IMR-90 (cell line): ENCODE results near the gene UBASH3A. TPM values are rescaled to one million over a fixed set of nuclear protein-coding genes. Genes with fewer than 3 reads are reported as not detected.

Source experiments
- ATAC-seq: fragments of 200-7000 bp; cut with Tn5 transposase; 2 replicates; pipeline ENCODE4 v1.9.1; 2020; ENCODE audit warnings: low read depth, mild to moderate bottlenecking, moderate library complexity
- BruUV-seq: library from RNA; stranded (reverse); fragments of 400-500 nt; replicated peaks from 2 replicates; lab custom pipeline; 2021; lab: Mats Ljungman, UMichigan
- CTCF ChIA-PET: fragments of 300-600 bp; formaldehyde crosslinking; extraction: SDS; loops from one replicate; lab custom pipeline; 2021; ENCODE audit warnings: antibody characterized with exemption; lab: Yijun Ruan, JAX
- POLR2A ChIA-PET: fragments of 300-600 bp; sonication (Branson Sonifier 250); formaldehyde crosslinking; loops from one replicate; lab custom pipeline; 2022; ENCODE audit warnings: antibody characterized with exemption; ENCODE audit not compliant: unreplicated experiment; lab: Charles Lee
- DNase-seq: peaks from one replicate; pipeline ENCODE4 v3.0.0; 2013
- H2AFZ ChIP-seq: replicated peaks from 2 replicates; pipeline ENCODE3; 2013; ENCODE audit warnings: low read length, mild to moderate bottlenecking; ENCODE audit not compliant: poor library complexity
- H2AK5ac ChIP-seq: 2 replicates; pipeline ENCODE4 v1.6.1; 2013; ENCODE audit warnings: low read depth, low read length, inconsistent platforms
- H2AK9ac ChIP-seq: replicated peaks from 2 replicates; pipeline ENCODE3; 2013; ENCODE audit warnings: mild to moderate bottlenecking, low read depth, low read length, moderate library complexity; ENCODE audit not compliant: poor library complexity
- H2BK120ac ChIP-seq: 2 replicates; pipeline ENCODE4 v1.6.1; 2013; ENCODE audit warnings: low read depth, low read length, inconsistent platforms
- H2BK15ac ChIP-seq: 3 replicates; pipeline ENCODE4 v1.6.1; 2013; ENCODE audit warnings: low read depth, low read length, inconsistent platforms
- H2BK20ac ChIP-seq: 2 replicates; pipeline ENCODE4 v1.6.1; 2013; ENCODE audit warnings: low read depth, mild to moderate bottlenecking, inconsistent platforms, low read length, moderate library complexity
- H2BK5ac ChIP-seq: 2 replicates; pipeline ENCODE4 v1.6.1; 2013; ENCODE audit warnings: mild to moderate bottlenecking, low read depth, low read length, inconsistent platforms; ENCODE audit not compliant: poor library complexity, severe bottlenecking
- H3K14ac ChIP-seq: replicated peaks from 2 replicates; pipeline ENCODE4 v1.6.1; 2013; ENCODE audit warnings: low read depth, low read length, inconsistent platforms
- H3K18ac ChIP-seq: 2 replicates; pipeline ENCODE4 v1.6.1; 2013; ENCODE audit warnings: low read depth, low read length, control low read depth
- H3K23ac ChIP-seq: 2 replicates; pipeline ENCODE4 v1.6.1; 2013; ENCODE audit warnings: low read depth, low read length, inconsistent platforms
- H3K27ac ChIP-seq: 2 replicates; pipeline ENCODE4 v1.5.1; 2013; ENCODE audit warnings: mild to moderate bottlenecking, control low read depth, low read length; ENCODE audit not compliant: insufficient read depth
- H3K27me3 ChIP-seq: 2 replicates; pipeline ENCODE4 v1.6.1; 2013; ENCODE audit warnings: low read length; ENCODE audit not compliant: control insufficient read depth, insufficient read depth
- H3K36me3 ChIP-seq: 2 replicates; pipeline ENCODE4 v1.6.1; 2013; ENCODE audit warnings: low read length, mixed read lengths; ENCODE audit not compliant: control insufficient read depth, insufficient read depth
- H3K4ac ChIP-seq: 2 replicates; pipeline ENCODE4 v1.6.1; 2013; ENCODE audit warnings: low read depth, low read length, inconsistent platforms
- H3K4me1 ChIP-seq: 2 replicates; pipeline ENCODE4 v1.6.1; 2013; ENCODE audit warnings: low read length, mixed read lengths; ENCODE audit not compliant: control insufficient read depth, insufficient read depth
- H3K4me2 ChIP-seq: 2 replicates; pipeline ENCODE4 v1.6.1; 2013; ENCODE audit warnings: low read depth, mild to moderate bottlenecking, control low read depth, low read length, moderate library complexity
- H3K4me3 ChIP-seq: 2 replicates; pipeline ENCODE4 v1.5.1; 2013; ENCODE audit warnings: low read depth, mild to moderate bottlenecking, control low read depth, low read length, moderate library complexity; ENCODE audit not compliant: insufficient read depth
- H3K56ac ChIP-seq: 2 replicates; pipeline ENCODE4 v1.6.1; 2013; ENCODE audit warnings: low read length, inconsistent platforms; ENCODE audit not compliant: insufficient read depth; ENCODE audit errors: extremely low read depth
- H3K79me1 ChIP-seq, 2 experiments: 2 replicates each; pipeline ENCODE4 v1.6.1; 2013; ENCODE audit warnings: low read length in 2 of 2, inconsistent platforms in 1 of 2, low read depth in 1 of 2
- H3K9ac ChIP-seq: 2 replicates; pipeline ENCODE4 v1.6.1; 2013; ENCODE audit warnings: low read depth, low read length, control low read depth
- H3K9me1 ChIP-seq: 2 replicates; pipeline ENCODE4 v1.6.1; 2013; ENCODE audit warnings: low read length, inconsistent platforms; ENCODE audit not compliant: insufficient read depth
- H3K9me3 ChIP-seq: 2 replicates; pipeline ENCODE4 v1.6.1; 2013; ENCODE audit warnings: low read length; ENCODE audit not compliant: control insufficient read depth, insufficient read depth
- H4K20me1 ChIP-seq: 2 replicates; pipeline ENCODE4 v1.6.1; 2013; ENCODE audit warnings: low read length, inconsistent platforms; ENCODE audit not compliant: insufficient read depth
- H4K5ac ChIP-seq: 2 replicates; pipeline ENCODE4 v1.6.1; 2013; ENCODE audit warnings: mild to moderate bottlenecking, low read depth, low read length, control low read depth
- H4K8ac ChIP-seq, 2 experiments: 2 replicates each; pipeline ENCODE4 v1.6.1; 2013; ENCODE audit warnings: low read depth in 2 of 2, low read length in 2 of 2, control low read depth in 1 of 2, inconsistent platforms in 1 of 2
- H4K91ac ChIP-seq: 2 replicates; pipeline ENCODE4 v1.6.1; 2013; ENCODE audit warnings: low read depth, low read length, inconsistent platforms; ENCODE audit not compliant: insufficient read depth
- BHLHE40 ChIP-seq: fragments of 150-350 bp; IDR thresholded peaks from 2 replicates; pipeline ENCODE4 v1.6.1; 2016; ENCODE audit warnings: mild to moderate bottlenecking, low read depth, low read length
- CEBPB ChIP-seq: IDR thresholded peaks from 2 replicates; pipeline ENCODE4 v1.6.1; 2012; ENCODE audit warnings: low read depth, low read length, improper control_type of control experiment
- CHD1 ChIP-seq: IDR thresholded peaks from 2 replicates; pipeline ENCODE4 v1.6.1; 2012; ENCODE audit warnings: low read depth, low read length, improper control_type of control experiment
- FOS ChIP-seq: fragments of 150-350 bp; IDR thresholded peaks from 2 replicates; pipeline ENCODE4 v1.6.1; 2016; ENCODE audit warnings: low read depth, low read length
- MAFK ChIP-seq: IDR thresholded peaks from 2 replicates; pipeline ENCODE4 v1.6.1; 2012; ENCODE audit warnings: low read depth, low read length, improper control_type of control experiment
- MAZ ChIP-seq: IDR thresholded peaks from 2 replicates; pipeline ENCODE4 v1.6.1; 2012; ENCODE audit warnings: low read depth, mild to moderate bottlenecking, low read length, improper control_type of control experiment, moderate library complexity, borderline replicate concordance
- MXI1 ChIP-seq: IDR thresholded peaks from 2 replicates; pipeline ENCODE4 v1.6.1; 2012; ENCODE audit warnings: low read depth, mild to moderate bottlenecking, low read length, moderate library complexity, borderline replicate concordance
- NFE2L2 ChIP-seq: fragments of 150-350 bp; IDR thresholded peaks from 2 replicates; pipeline ENCODE4 v1.6.1; 2016; ENCODE audit warnings: low read depth, mild to moderate bottlenecking, low read length
- POLR2A ChIP-seq: IDR thresholded peaks from 2 replicates; pipeline ENCODE4 v1.6.1; 2012; ENCODE audit warnings: mild to moderate bottlenecking, low read depth, low read length
- RAD21 ChIP-seq: IDR thresholded peaks from 2 replicates; pipeline ENCODE4 v1.6.1; 2012; ENCODE audit warnings: low read length, improper control_type of control experiment
- RCOR1 ChIP-seq: IDR thresholded peaks from 2 replicates; pipeline ENCODE4 v1.6.1; 2012; ENCODE audit warnings: mild to moderate bottlenecking, low read length, improper control_type of control experiment; ENCODE audit not compliant: insufficient replicate concordance
- RFX5 ChIP-seq: IDR thresholded peaks from 2 replicates; pipeline ENCODE4 v1.8.0; 2012; ENCODE audit warnings: low read depth, mild to moderate bottlenecking, low read length, moderate library complexity
- SMC3 ChIP-seq: fragments of 150-350 bp; IDR thresholded peaks from 2 replicates; pipeline ENCODE4 v1.6.1; 2016; ENCODE audit warnings: low read depth, mild to moderate bottlenecking, antibody characterized with exemption, low read length, moderate library complexity
- WGBS, 2 experiments: methylation state at CpG; one replicate each; pipeline versions ENCODE4 v1.1.5 to v1.1.7; 2013; ENCODE audit warnings: missing lambda C conversion rate in 2 of 2; ENCODE audit not compliant: insufficient read length in 1 of 2; ENCODE audit errors: extremely low coverage in 2 of 2; 5-methylcytosine and 5-hydroxymethylcytosine counted together
- dilution Hi-C: fragments of 300-500 bp; cut with HindIII; formaldehyde crosslinking; loops from one replicate; pipeline ENCODE4 v1.14.3; 2018; ENCODE audit warnings: low sequenced_read_pairs; ENCODE audit not compliant: unreplicated experiment
- in situ Hi-C: fragments of 300-500 bp; cut with MboI; formaldehyde crosslinking; loops from 3 replicates; pipeline ENCODE4 v1.14.3; 2019; ENCODE audit warnings: low sequenced_read_pairs, inconsistent platforms, mixed read lengths
- intact Hi-C: fragments of 100-400 bp; cut with micrococcal nuclease; formaldehyde crosslinking; loops from 2 replicates; pipeline ENCODE4 v1.10.0; 2022
- polyA plus RNA-seq, 3 experiments: library from polyadenylated mRNA; depleted of rRNA; stranded (reverse); fragments of >200 nt; gene quantifications; 2 replicates each; pipeline ENCODE4 v1.2.3, GENCODE V29; 2012; ENCODE audit warnings: low replicate concordance in 1 of 3
- total RNA-seq: library from RNA; depleted of rRNA; stranded (reverse); fragments of >200 nt; gene quantifications from 2 replicates; pipeline ENCODE4 v1.2.3, GENCODE V29; 2012
- TF ChIP-seq, protein P1 (sequence below): conservative IDR thresholded peaks from 2 replicates; pipeline ENCODE4 v1.5.1; 2012; ENCODE audit warnings: mild to moderate bottlenecking, low read depth, low read length, improper control_type of control experiment
- TF ChIP-seq, protein P2 (sequence below): fragments of 150-350 bp; IDR thresholded peaks from 2 replicates; pipeline ENCODE4 v1.6.1; 2017; ENCODE audit warnings: mild to moderate bottlenecking, antibody characterized with exemption, low read length, low read depth
- TF ChIP-seq, protein P3 (sequence below): fragments of 150-350 bp; IDR thresholded peaks from 2 replicates; pipeline ENCODE4 v1.6.1; 2016; ENCODE audit warnings: low read depth, mild to moderate bottlenecking, low read length, moderate library complexity, borderline replicate concordance

The UBASH3A gene
- total and polyA plus RNA-seq, 2 of the 4 experiments (the other 2 are of a cell fraction): not detected

DNA sequence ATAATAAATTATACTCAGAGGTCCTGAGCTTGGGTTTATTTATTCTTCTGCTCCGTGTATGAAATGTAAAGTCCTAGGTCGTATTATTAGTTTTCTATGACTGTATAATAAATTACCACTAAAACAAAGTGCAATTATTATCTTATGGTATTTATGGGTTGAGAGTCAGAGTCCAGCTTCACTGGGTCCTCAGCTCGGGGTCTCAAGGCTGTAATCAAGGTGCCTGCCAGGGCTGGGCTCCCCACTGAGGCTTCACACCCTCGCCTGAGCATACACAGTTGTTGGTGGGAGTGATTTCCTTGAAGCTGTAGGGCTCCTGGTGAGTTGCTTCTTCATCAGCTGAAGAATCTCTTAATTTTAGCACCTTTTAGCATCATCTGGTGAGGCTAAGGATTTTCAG, 15.2 kb downstream of the UBASH3A start:
- Histone ChIP-seq H2BK5ac (no peak overlapping the region), H3K9me3 (no peaks in the 10 kb centered on the region), H3K4me2 (no peak overlapping the region), H3K27me3 (peaks cover 15% of the 10 kb centered on the region; the same call in 1 of the 2 replicates), H4K5ac (no peak overlapping the region), H3K4ac (no peak overlapping the region), H4K8ac (no peak overlapping the region), H3K18ac (no peak overlapping the region), H3K23ac (no peak overlapping the region), H3K27ac (no peak overlapping the region), H2BK20ac (no peak overlapping the region), H3K14ac (no peak overlapping the region), H4K91ac (no peak overlapping the region), H2BK120ac (no peak overlapping the region), H4K20me1 (no peaks in the 10 kb centered on the region), H3K9ac (no peak overlapping the region), H3K4me3 (no peak overlapping the region), H2AK5ac (no peak overlapping the region), H3K4me1 (peaks cover 5% of the 10 kb centered on the region; the same call in 1 of the 2 replicates), H2AK9ac (no peak overlapping the region), H2AFZ (no peak overlapping the region), H3K36me3 (no peaks in the 10 kb centered on the region), H2BK15ac (no peak overlapping the region), H3K79me1 (no peaks in the 10 kb centered on the region), H3K56ac (no peak overlapping the region), H3K9me1 (no peaks in the 10 kb centered on the region)
- TF ChIP-seq SMC3 (no peak), MAFK (no peak), POLR2A (no peak), BHLHE40 (no peak), RFX5 (no peak), CEBPB (no peak), NFE2L2 (no peak), MAZ (no peak), FOS (no peak), CHD1 (no peak), RCOR1 (no peak), RAD21 (no peak), MXI1 (no peak)
- TF ChIP-seq, protein P1, sequence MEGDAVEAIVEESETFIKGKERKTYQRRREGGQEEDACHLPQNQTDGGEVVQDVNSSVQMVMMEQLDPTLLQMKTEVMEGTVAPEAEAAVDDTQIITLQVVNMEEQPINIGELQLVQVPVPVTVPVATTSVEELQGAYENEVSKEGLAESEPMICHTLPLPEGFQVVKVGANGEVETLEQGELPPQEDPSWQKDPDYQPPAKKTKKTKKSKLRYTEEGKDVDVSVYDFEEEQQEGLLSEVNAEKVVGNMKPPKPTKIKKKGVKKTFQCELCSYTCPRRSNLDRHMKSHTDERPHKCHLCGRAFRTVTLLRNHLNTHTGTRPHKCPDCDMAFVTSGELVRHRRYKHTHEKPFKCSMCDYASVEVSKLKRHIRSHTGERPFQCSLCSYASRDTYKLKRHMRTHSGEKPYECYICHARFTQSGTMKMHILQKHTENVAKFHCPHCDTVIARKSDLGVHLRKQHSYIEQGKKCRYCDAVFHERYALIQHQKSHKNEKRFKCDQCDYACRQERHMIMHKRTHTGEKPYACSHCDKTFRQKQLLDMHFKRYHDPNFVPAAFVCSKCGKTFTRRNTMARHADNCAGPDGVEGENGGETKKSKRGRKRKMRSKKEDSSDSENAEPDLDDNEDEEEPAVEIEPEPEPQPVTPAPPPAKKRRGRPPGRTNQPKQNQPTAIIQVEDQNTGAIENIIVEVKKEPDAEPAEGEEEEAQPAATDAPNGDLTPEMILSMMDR: no peak
- TF ChIP-seq, protein P2, sequence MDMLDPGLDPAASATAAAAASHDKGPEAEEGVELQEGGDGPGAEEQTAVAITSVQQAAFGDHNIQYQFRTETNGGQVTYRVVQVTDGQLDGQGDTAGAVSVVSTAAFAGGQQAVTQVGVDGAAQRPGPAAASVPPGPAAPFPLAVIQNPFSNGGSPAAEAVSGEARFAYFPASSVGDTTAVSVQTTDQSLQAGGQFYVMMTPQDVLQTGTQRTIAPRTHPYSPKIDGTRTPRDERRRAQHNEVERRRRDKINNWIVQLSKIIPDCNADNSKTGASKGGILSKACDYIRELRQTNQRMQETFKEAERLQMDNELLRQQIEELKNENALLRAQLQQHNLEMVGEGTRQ: no peak
- TF ChIP-seq, protein P3, sequence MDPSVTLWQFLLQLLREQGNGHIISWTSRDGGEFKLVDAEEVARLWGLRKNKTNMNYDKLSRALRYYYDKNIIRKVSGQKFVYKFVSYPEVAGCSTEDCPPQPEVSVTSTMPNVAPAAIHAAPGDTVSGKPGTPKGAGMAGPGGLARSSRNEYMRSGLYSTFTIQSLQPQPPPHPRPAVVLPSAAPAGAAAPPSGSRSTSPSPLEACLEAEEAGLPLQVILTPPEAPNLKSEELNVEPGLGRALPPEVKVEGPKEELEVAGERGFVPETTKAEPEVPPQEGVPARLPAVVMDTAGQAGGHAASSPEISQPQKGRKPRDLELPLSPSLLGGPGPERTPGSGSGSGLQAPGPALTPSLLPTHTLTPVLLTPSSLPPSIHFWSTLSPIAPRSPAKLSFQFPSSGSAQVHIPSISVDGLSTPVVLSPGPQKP: no peak
- ATAC-seq (no peak), DNase-seq (no peak)
- BruUV-seq: no TSS peak
- dilution Hi-C loops: no loop called here
- no CpG with 5 or more reads among the region's 4 CpGs for WGBS, 2 experiments
- in situ Hi-C loops: no loop called here
- CTCF ChIA-PET: no interaction called here
- POLR2A ChIA-PET: no interaction called here
- intact Hi-C loops: no loop called here
